HEK293 (cell line): Measurements from ENCODE around the gene USP7.
A peak's percentile ranks its signal among the peaks of the same experiment; 100 is the strongest.

ENCODE experiments used
- CTCF ChIA-PET: fragments of 350-600 bp; formaldehyde crosslinking; extraction: SDS; loops from one replicate; lab custom pipeline; 2021; ENCODE audit warnings: antibody characterized with exemption; lab: Yijun Ruan, JAX
- POLR2A ChIA-PET: fragments of 300-600 bp; formaldehyde crosslinking; extraction: SDS; loops from one replicate; lab custom pipeline; 2020; ENCODE audit warnings: antibody characterized with exemption, inconsistent platforms; lab: Yijun Ruan, JAX
- H3K27ac ChIP-seq: fragments of 200-500 bp; sonication (Bioruptor generic); 2 replicates; pipeline ENCODE4 v1.5.1; 2014; ENCODE audit warnings: low read depth, low read length, control low read depth, inconsistent platforms; ENCODE audit errors: extremely low read depth
- H3K36me3 ChIP-seq, 2 experiments: fragments of 200-500 bp in 1 of 2; sonication (Bioruptor generic) in 1 of 2; 1 replicate in 1 of 2; 2 replicates in 1 of 2; pipeline ENCODE4 v1.5.1; 2014 to 2017; ENCODE audit warnings: inconsistent platforms in 2 of 2, low read length in 2 of 2; ENCODE audit not compliant: control insufficient read depth in 2 of 2, insufficient read depth in 1 of 2
- H3K4me1 ChIP-seq: fragments of 200-500 bp; sonication (Bioruptor generic); 2 replicates; pipeline ENCODE4 v1.5.1; 2014; ENCODE audit warnings: mild to moderate bottlenecking, low read length, inconsistent platforms; ENCODE audit not compliant: control insufficient read depth, insufficient read depth
- H3K4me3 ChIP-seq: 2 replicates; pipeline ENCODE4 v1.5.1; 2011; ENCODE audit warnings: low read depth, mild to moderate bottlenecking, control low read depth, low read length, moderate library complexity
- H3K9me3 ChIP-seq: fragments of 200-500 bp; sonication (Bioruptor generic); 2 replicates; pipeline ENCODE4 v1.5.1; 2014; ENCODE audit warnings: low read depth, low read length, inconsistent platforms; ENCODE audit not compliant: control insufficient read depth, insufficient read depth
- GLIS1 ChIP-seq: fragments of 450-650 bp; formaldehyde crosslinking; IDR thresholded peaks from 2 replicates; pipeline ENCODE4 v1.5.1; 2016; ENCODE audit warnings: missing biosample characterization, missing genetic modification characterization
- HIC1 ChIP-seq: fragments of 450-650 bp; formaldehyde crosslinking; IDR thresholded peaks from 2 replicates; pipeline ENCODE4 v1.5.1; 2016; ENCODE audit warnings: missing biosample characterization, missing genetic modification characterization
- HOXA7 ChIP-seq: sonication (generic); formaldehyde crosslinking; IDR thresholded peaks from 2 replicates; pipeline ENCODE4 v1.8.1; 2022; ENCODE audit warnings: missing genetic modification reagents, borderline replicate concordance
- PRDM4 ChIP-seq: fragments of 450-650 bp; formaldehyde crosslinking; IDR thresholded peaks from 2 replicates; pipeline ENCODE4 v1.5.1; 2017; ENCODE audit warnings: missing biosample characterization, missing genetic modification characterization
- ZNF394 ChIP-seq: fragments of 450-650 bp; formaldehyde crosslinking; IDR thresholded peaks from 2 replicates; pipeline ENCODE4 v1.5.1; 2016; ENCODE audit warnings: missing biosample characterization, missing genetic modification characterization, mild to moderate bottlenecking, moderate library complexity, borderline replicate concordance
- ZNF585B ChIP-seq: fragments of 450-650 bp; formaldehyde crosslinking; IDR thresholded peaks from 2 replicates; pipeline ENCODE4 v1.5.1; 2016; ENCODE audit warnings: missing biosample characterization, missing genetic modification characterization
- ZNF76 ChIP-seq: fragments of 450-650 bp; formaldehyde crosslinking; IDR thresholded peaks from 2 replicates; pipeline ENCODE4; 2016; ENCODE audit warnings: low read depth, missing biosample characterization, missing genetic modification characterization, borderline replicate concordance
- TF ChIP-seq, protein P1 (sequence below): fragments of 450-650 bp; formaldehyde crosslinking; IDR thresholded peaks from 2 replicates; pipeline ENCODE4 v1.5.1; 2017; ENCODE audit warnings: missing biosample characterization, missing genetic modification characterization
- TF ChIP-seq, protein P2 (sequence below): fragments of 450-650 bp; formaldehyde crosslinking; IDR thresholded peaks from 2 replicates; pipeline ENCODE4 v1.5.1; 2016; ENCODE audit warnings: missing biosample characterization, missing genetic modification characterization
- TF ChIP-seq, protein P3 (sequence below): fragments of 450-650 bp; formaldehyde crosslinking; IDR thresholded peaks from 2 replicates; pipeline ENCODE4 v1.5.1; 2016; ENCODE audit warnings: missing biosample characterization, missing genetic modification characterization

Gene USP7

GRCh38 chr16:8961811-8962390 is 1.8 kb downstream of the USP7 start:
- H3K27ac ChIP-seq: no peak overlapping the region; the same call in 1 of the 2 replicates
- CTCF ChIA-PET: interaction anchor here (0.7 to 1.9 kb wide), 3 partner anchors 25 to 139 kb away, joined by 3 to 9 read pairs (median 3); no protein-coding TSS in a partner anchor
- peaks cover 29% of the 10 kb centered on the region for H3K4me1 ChIP-seq

More at GRCh38 chr16:8961811-8962390, 1.8 kb downstream of the USP7 start:
- H3K9me3 ChIP-seq: no peaks in the 10 kb centered on the region
- peak overlapping the region; percentile 86 for H3K4me3 ChIP-seq
- H3K36me3 ChIP-seq: no peaks in the 10 kb centered on the region
- POLR2A ChIA-PET: no interaction called here
- TF ChIP-seq ZNF76 (tag by site-specific recombination) (0 out of 2 replicates have a peak, but pooled peaks have one; percentile 20), GLIS1 (tag by site-specific recombination) (peak; percentile 76), PRDM4 (tag by site-specific recombination) (peak; percentile 57; the same call in 1 of the 2 replicates), ZNF394 (tag by site-specific recombination) (no peak), HOXA7 (CRISPR knock-in tag) (no peak), ZNF585B (tag by site-specific recombination) (no peak), HIC1 (tag by site-specific recombination) (no peak)
- TF ChIP-seq, protein P1, sequence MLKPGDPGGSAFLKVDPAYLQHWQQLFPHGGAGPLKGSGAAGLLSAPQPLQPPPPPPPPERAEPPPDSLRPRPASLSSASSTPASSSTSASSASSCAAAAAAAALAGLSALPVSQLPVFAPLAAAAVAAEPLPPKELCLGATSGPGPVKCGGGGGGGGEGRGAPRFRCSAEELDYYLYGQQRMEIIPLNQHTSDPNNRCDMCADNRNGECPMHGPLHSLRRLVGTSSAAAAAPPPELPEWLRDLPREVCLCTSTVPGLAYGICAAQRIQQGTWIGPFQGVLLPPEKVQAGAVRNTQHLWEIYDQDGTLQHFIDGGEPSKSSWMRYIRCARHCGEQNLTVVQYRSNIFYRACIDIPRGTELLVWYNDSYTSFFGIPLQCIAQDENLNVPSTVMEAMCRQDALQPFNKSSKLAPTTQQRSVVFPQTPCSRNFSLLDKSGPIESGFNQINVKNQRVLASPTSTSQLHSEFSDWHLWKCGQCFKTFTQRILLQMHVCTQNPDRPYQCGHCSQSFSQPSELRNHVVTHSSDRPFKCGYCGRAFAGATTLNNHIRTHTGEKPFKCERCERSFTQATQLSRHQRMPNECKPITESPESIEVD (tag by site-specific recombination): 0 out of 2 replicates have a peak, but pooled peaks have one; percentile 25
- TF ChIP-seq, protein P2, sequence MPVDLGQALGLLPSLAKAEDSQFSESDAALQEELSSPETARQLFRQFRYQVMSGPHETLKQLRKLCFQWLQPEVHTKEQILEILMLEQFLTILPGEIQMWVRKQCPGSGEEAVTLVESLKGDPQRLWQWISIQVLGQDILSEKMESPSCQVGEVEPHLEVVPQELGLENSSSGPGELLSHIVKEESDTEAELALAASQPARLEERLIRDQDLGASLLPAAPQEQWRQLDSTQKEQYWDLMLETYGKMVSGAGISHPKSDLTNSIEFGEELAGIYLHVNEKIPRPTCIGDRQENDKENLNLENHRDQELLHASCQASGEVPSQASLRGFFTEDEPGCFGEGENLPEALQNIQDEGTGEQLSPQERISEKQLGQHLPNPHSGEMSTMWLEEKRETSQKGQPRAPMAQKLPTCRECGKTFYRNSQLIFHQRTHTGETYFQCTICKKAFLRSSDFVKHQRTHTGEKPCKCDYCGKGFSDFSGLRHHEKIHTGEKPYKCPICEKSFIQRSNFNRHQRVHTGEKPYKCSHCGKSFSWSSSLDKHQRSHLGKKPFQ: peak; percentile 87
- TF ChIP-seq, protein P3, sequence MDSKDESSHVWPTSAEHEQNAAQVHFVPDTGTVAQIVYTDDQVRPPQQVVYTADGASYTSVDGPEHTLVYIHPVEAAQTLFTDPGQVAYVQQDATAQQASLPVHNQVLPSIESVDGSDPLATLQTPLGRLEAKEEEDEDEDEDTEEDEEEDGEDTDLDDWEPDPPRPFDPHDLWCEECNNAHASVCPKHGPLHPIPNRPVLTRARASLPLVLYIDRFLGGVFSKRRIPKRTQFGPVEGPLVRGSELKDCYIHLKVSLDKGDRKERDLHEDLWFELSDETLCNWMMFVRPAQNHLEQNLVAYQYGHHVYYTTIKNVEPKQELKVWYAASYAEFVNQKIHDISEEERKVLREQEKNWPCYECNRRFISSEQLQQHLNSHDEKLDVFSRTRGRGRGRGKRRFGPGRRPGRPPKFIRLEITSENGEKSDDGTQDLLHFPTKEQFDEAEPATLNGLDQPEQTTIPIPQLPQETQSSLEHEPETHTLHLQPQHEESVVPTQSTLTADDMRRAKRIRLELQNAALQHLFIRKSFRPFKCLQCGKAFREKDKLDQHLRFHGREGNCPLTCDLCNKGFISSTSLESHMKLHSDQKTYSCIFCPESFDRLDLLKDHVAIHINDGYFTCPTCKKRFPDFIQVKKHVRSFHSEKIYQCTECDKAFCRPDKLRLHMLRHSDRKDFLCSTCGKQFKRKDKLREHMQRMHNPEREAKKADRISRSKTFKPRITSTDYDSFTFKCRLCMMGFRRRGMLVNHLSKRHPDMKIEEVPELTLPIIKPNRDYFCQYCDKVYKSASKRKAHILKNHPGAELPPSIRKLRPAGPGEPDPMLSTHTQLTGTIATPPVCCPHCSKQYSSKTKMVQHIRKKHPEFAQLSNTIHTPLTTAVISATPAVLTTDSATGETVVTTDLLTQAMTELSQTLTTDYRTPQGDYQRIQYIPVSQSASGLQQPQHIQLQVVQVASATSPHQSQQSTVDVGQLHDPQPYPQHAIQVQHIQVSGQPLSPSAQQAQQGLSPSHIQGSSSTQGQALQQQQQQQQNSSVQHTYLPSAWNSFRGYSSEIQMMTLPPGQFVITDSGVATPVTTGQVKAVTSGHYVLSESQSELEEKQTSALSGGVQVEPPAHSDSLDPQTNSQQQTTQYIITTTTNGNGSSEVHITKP (tag by site-specific recombination): peak; percentile 67
